ENCODE measurements around the gene DNAH14.
"Not testable (repeated sequence)": the region's sequence is repeated elsewhere in the genome, so short reads cannot be mapped to it uniquely, and the experiment has no call there.

DNAH14 gene

GRCh38 chr1:224884361-224884801 is 45.1 kb upstream of the DNAH14 start (continued):
- no peak for TF ChIP-seq HIC1 (tag by site-specific recombination; IDR thresholded peaks at IDR 0.05)
- no peak for TF ChIP-seq ZNF10 (tag by site-specific recombination; IDR thresholded peaks at IDR 0.05)
- TF ChIP-seq ZBTB7A (tag by site-specific recombination; IDR thresholded peaks at IDR 0.05; ENCODE audit: low read depth) = no peak
- TF ChIP-seq KLF16 (tag by site-specific recombination; IDR thresholded peaks at IDR 0.05) = peak; percentile 53
- TF ChIP-seq KLF8 (tag by site-specific recombination; IDR thresholded peaks at IDR 0.05) = peak; percentile 71
- TF ChIP-seq ZSCAN4 (tag by site-specific recombination; IDR thresholded peaks at IDR 0.05) = no peak
- no peak for TF ChIP-seq IKZF3 (tag by site-specific recombination; IDR thresholded peaks at IDR 0.05)

GRCh38 chr1:224885376-224885775 is 44.1 kb upstream of the DNAH14 start:
- H3K27ac ChIP-seq (ENCODE audit: extremely low read depth, low read depth, low read length); H3K4me3 ChIP-seq (ENCODE audit: low read depth, low read length); H3K36me3 ChIP-seq (ENCODE audit: control insufficient read depth in 2 of 2, insufficient read depth in 1 of 2, low read length in 2 of 2); H3K9me3 ChIP-seq (ENCODE audit: control insufficient read depth, insufficient read depth, low read depth, low read length): not testable (repeated sequence)
- 0 out of 2 replicates have a peak, but pooled peaks have one; percentile 29 for TF ChIP-seq ZNF549 (tag by site-specific recombination; IDR thresholded peaks at IDR 0.05)
- peak; percentile 89; the same call in 1 of the 2 replicates for TF ChIP-seq TRIM28 (IDR thresholded peaks at IDR 0.05; ENCODE audit: borderline replicate concordance, low read length)
- peak; percentile 86 for TF ChIP-seq SETDB1 (IDR thresholded peaks at IDR 0.05; ENCODE audit: insufficient read length, low read length)
- TF ChIP-seq ZNF580 (tag by site-specific recombination; IDR thresholded peaks at IDR 0.05) = peak; percentile 33; the same call in 1 of the 2 replicates
- TF ChIP-seq, protein P1, sequence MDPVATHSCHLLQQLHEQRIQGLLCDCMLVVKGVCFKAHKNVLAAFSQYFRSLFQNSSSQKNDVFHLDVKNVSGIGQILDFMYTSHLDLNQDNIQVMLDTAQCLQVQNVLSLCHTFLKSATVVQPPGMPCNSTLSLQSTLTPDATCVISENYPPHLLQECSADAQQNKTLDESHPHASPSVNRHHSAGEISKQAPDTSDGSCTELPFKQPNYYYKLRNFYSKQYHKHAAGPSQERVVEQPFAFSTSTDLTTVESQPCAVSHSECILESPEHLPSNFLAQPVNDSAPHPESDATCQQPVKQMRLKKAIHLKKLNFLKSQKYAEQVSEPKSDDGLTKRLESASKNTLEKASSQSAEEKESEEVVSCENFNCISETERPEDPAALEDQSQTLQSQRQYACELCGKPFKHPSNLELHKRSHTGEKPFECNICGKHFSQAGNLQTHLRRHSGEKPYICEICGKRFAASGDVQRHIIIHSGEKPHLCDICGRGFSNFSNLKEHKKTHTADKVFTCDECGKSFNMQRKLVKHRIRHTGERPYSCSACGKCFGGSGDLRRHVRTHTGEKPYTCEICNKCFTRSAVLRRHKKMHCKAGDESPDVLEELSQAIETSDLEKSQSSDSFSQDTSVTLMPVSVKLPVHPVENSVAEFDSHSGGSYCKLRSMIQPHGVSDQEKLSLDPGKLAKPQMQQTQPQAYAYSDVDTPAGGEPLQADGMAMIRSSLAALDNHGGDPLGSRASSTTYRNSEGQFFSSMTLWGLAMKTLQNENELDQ (tag by site-specific recombination; IDR thresholded peaks at IDR 0.05; ENCODE audit: low read depth) = peak; percentile 25; the same call in 1 of the 2 replicates
- TF ChIP-seq RBAK (tag by site-specific recombination; IDR thresholded peaks at IDR 0.05) = peak; percentile 78; the same call in 1 of the 2 replicates
- peaks cover 41% of the 10 kb centered on the region for H3K4me1 ChIP-seq (ENCODE audit: control insufficient read depth, insufficient read depth, low read length)
- CTCF ChIA-PET = interaction anchor here (0.6 to 1.7 kb wide), 3 partner anchors 11 to 742 kb away, joined by 3 to 5 read pairs (median 4); no protein-coding TSS in a partner anchor
- POLR2A ChIA-PET = interaction anchor here (1.1 kb wide), 1 partner anchor 12 kb away, joined by 6 read pairs; no protein-coding TSS in a partner anchor

- Histone ChIP-seq H3K27ac (ENCODE audit: extremely low read depth, low read depth, low read length) (no peak overlapping the region), H3K9me3 (ENCODE audit: control insufficient read depth, insufficient read depth, low read depth, low read length) (peaks cover 6% of the 10 kb centered on the region), H3K36me3 (ENCODE audit: control insufficient read depth in 2 of 2, insufficient read depth in 1 of 2, low read length in 2 of 2) (no peaks in the 10 kb centered on the region), H3K4me3 (ENCODE audit: low read depth, low read length) (no peak overlapping the region), H3K4me1 (ENCODE audit: control insufficient read depth, insufficient read depth, low read length) (no peaks in the 10 kb centered on the region)
- POLR2A ChIA-PET = no interaction called here
- CTCF ChIA-PET = interaction anchor here (0.6 to 6.9 kb wide), 35 partner anchors 8 to 561 kb away, joined by 3 to 84 read pairs (median 4); no protein-coding TSS in a partner anchor
- TF ChIP-seq ZSCAN30 (tag by site-specific recombination; IDR thresholded peaks at IDR 0.05) (0 out of 2 replicates have a peak, but pooled peaks have one; percentile 31), YY1 (tag by site-specific recombination; IDR thresholded peaks at IDR 0.05) (peak; percentile 27; the same call in 1 of the 2 replicates), CTCF (tag by site-specific recombination; IDR thresholded peaks at IDR 0.05) (peak; percentile 38; the same call in 1 of the 2 replicates), SCRT2 (tag by site-specific recombination; IDR thresholded peaks at IDR 0.05) (no peak), ZIC2 (tag by site-specific recombination; IDR thresholded peaks at IDR 0.05) (no peak), YY2 (tag by site-specific recombination; IDR thresholded peaks at IDR 0.05) (0 out of 2 replicates have a peak, but pooled peaks have one; percentile 38)
- TF ChIP-seq, protein P2, sequence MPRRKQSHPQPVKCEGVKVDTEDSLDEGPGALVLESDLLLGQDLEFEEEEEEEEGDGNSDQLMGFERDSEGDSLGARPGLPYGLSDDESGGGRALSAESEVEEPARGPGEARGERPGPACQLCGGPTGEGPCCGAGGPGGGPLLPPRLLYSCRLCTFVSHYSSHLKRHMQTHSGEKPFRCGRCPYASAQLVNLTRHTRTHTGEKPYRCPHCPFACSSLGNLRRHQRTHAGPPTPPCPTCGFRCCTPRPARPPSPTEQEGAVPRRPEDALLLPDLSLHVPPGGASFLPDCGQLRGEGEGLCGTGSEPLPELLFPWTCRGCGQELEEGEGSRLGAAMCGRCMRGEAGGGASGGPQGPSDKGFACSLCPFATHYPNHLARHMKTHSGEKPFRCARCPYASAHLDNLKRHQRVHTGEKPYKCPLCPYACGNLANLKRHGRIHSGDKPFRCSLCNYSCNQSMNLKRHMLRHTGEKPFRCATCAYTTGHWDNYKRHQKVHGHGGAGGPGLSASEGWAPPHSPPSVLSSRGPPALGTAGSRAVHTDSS (tag by site-specific recombination; IDR thresholded peaks at IDR 0.05) = peak; percentile 44; the same call in 1 of the 2 replicates
These were observed 34.6 kb upstream of the DNAH14 start for GRCh38 chr1:224894915-224895314.
